ENCODE results near the gene PCSK5.
"Not testable (repeated sequence)": the region's sequence is repeated elsewhere in the genome, so short reads cannot be mapped to it uniquely, and the experiment has no call there.

Gene PCSK5

DNA sequence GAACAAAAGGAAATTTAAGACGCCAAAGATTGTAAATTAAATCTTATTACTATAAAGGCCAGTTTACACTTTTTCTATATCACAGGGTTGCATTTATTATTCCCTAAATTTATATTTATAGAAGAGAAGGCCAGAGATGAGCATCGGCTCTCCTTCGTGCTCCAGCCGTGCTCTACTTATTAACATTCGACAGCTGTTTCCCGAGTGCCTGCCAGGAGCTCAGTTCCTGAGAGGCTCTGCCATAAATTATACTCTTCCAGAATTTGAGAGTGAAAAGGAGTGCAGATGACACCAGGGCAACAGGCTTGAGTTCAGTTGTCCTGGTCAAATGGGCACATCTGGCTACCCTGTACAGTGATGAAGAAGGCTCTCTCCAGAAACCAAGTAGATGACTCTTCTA lies 70.1 kb downstream of the PCSK5 start:
- peaks cover 9% of the 10 kb centered on the region for H3K4me1 Mint-ChIP-seq
- no peak overlapping the region for H3K27ac Mint-ChIP-seq
- no peak for ATAC-seq
- H3K4me3 Mint-ChIP-seq = no peak overlapping the region
- DNase-seq (ENCODE audit: low spot score in 2 of 2) = no peak
- H3K36me3 Mint-ChIP-seq = no peaks in the 10 kb centered on the region
- H3K9me3 Mint-ChIP-seq = no peaks in the 10 kb centered on the region

DNA sequence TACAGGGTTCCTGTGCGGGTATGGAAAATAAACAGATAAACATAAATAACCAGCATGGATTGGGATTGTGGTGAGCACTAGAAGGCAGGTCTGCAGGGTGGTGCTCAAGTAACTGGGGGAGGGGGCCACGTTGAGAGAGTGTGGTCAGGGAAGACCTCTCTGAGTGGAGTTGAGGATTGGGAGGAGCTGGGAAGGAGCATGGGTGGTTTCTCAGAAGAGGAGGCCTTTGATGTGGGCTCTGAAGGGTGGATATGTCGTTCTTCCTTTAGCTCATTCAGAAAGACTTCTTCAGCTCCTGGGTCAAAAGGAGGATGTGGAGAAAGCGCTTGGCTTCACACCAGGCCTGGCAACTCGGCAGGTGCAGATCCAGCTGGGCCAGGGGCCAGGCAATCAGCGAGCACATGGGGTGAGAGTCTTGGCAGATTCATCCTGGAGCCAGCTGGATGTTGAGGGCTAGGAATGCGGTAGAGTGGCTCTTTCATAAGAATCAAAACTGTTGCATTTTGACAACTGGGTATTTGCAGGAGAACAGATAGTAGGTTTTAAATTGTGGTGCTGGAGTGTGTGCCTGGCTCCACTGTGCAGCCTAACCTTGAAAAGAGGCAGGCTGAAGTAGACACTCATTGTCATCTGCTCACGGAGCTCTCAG lies 71.7 kb downstream of the PCSK5 start:
- H3K36me3 Mint-ChIP-seq = no peaks in the 10 kb centered on the region
- DNase-seq (ENCODE audit: low spot score in 2 of 2) (no peak), ATAC-seq (no peak)
- no peak overlapping the region for H3K27ac Mint-ChIP-seq
- H3K9me3 Mint-ChIP-seq = no peaks in the 10 kb centered on the region
- no peak overlapping the region for H3K4me3 Mint-ChIP-seq
- H3K4me1 Mint-ChIP-seq = peaks cover 9% of the 10 kb centered on the region

DNA sequence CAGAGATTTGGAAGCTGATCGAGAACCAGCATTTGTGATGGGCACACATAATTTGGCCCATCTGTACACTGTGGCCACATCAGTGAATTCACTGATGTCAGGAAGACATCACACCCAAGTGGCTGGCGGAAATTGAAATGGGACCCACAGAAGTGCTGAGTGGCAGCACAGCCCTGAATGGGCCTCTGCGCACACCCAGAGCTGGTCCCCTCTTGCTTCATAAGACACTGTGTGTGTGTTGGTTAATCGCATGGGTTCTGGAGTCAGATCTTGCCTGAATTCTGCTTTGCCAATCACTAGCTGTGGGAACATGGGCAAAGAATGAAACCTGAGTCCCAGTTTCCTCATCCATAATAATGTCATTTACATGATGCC lies 72.2 kb downstream of the PCSK5 start:
- DNase-seq (ENCODE audit: low spot score in 2 of 2) (no peak), ATAC-seq (no peak)
- no peak overlapping the region for H3K4me3 Mint-ChIP-seq
- peaks cover 9% of the 10 kb centered on the region for H3K4me1 Mint-ChIP-seq
- no peak overlapping the region for H3K27ac Mint-ChIP-seq
- no peaks in the 10 kb centered on the region for H3K9me3 Mint-ChIP-seq
- no peaks in the 10 kb centered on the region for H3K36me3 Mint-ChIP-seq

DNA sequence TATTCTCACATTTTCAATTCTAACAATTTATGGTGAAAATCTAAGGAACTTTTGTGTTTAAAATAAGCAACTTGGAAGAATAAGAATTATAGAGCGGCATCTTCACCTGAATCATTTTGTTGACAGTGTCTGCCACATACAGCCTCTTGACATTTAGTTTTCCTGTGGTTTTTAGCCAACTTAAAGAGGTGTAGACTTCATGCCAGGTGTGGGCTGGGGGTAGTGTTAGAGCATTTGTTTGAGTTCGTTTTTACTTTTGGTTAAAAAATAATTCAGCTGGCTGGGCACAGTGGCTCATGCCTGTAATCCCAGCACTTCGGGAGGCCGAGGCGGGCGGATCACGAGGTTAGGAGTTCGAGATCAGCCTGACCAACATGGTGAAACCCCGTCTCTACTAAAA lies 72.8 kb downstream of the PCSK5 start:
- H3K36me3 Mint-ChIP-seq; ATAC-seq; H3K4me1 Mint-ChIP-seq; H3K9me3 Mint-ChIP-seq; H3K27ac Mint-ChIP-seq; DNase-seq (ENCODE audit: low spot score in 2 of 2); H3K4me3 Mint-ChIP-seq: not testable (repeated sequence)

DNA sequence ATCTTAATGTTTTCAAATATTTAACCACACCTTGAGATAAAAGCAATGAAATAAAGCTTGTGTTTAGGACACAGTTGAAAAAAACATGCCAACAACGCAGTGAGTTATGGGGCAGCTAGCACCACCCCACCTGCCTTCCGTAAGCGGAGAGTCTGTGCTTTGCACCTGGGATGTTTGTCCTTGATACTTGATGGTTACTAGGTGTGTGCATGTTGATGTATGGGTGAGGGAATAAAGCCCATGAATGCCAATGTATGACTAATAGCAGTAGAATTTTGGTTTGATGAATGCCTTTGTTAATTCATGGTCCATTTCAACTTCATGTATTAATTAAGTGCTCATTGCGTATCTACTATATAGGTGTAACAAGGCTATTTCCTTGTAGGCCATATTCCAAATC lies 74.0 kb downstream of the PCSK5 start:
- Mint-ChIP-seq H3K27ac (no peak overlapping the region), H3K9me3 (peaks cover 2% of the 10 kb centered on the region), H3K4me3 (no peak overlapping the region), H3K4me1 (peaks cover 9% of the 10 kb centered on the region), H3K36me3 (no peaks in the 10 kb centered on the region)
- no peak for DNase-seq (ENCODE audit: low spot score in 2 of 2)
- ATAC-seq = no peak

DNA sequence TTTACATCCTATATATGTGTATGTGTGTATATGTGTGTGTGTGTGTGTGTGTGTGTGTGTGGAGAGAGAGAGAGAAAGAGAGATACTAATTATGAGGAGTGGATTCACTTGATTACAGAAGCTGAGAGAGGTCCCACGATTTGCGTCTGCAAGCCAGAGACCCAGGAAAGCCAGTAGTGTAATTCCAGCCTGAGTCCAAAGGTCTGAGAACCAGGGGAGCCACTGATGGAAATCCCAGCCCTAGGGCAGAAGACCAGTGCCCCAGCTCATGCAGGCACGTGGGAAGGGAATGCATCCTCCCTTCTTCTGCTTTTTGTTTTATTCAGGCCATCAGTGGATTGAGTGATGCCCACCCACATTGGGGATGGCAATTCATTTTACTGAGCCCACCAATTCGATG lies 74.8 kb downstream of the PCSK5 start:
- no peak overlapping the region for H3K4me3 Mint-ChIP-seq

DNA sequence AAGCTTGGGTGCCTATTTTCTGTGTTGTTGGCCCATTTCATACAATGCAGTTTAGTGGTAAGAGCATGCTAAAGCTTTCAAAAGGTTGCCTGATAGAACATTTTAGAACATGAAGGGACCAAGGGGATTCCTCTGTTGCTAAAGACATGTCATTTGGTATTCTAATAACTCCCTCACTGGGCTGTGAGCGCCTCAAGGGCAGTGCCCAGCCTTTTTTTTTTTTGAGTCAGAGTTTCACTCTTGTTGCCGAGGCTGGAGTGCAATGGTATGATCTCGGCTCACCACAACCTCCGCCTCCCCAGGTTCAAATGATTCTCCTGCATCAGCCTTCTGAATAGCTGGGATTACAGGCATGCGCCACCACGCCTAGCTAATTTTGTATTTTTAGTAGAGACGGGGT lies 77.1 kb downstream of the PCSK5 start:
- H3K27ac Mint-ChIP-seq = no peak overlapping the region
- ATAC-seq = no peak
- peaks cover 2% of the 10 kb centered on the region for H3K9me3 Mint-ChIP-seq
- H3K4me1 Mint-ChIP-seq = no peaks in the 10 kb centered on the region
- DNase-seq (ENCODE audit: low spot score in 2 of 2) = no peak
- no peaks in the 10 kb centered on the region for H3K36me3 Mint-ChIP-seq
- no peak overlapping the region for H3K4me3 Mint-ChIP-seq

More for the DNA sequence above, 74.8 kb downstream of the PCSK5 start:
- DNase-seq (ENCODE audit: low spot score in 2 of 2) (no peak), ATAC-seq (no peak)
- Mint-ChIP-seq H3K27ac (no peak overlapping the region), H3K9me3 (peaks cover 2% of the 10 kb centered on the region), H3K36me3 (no peaks in the 10 kb centered on the region), H3K4me1 (peaks cover 9% of the 10 kb centered on the region)

DNA sequence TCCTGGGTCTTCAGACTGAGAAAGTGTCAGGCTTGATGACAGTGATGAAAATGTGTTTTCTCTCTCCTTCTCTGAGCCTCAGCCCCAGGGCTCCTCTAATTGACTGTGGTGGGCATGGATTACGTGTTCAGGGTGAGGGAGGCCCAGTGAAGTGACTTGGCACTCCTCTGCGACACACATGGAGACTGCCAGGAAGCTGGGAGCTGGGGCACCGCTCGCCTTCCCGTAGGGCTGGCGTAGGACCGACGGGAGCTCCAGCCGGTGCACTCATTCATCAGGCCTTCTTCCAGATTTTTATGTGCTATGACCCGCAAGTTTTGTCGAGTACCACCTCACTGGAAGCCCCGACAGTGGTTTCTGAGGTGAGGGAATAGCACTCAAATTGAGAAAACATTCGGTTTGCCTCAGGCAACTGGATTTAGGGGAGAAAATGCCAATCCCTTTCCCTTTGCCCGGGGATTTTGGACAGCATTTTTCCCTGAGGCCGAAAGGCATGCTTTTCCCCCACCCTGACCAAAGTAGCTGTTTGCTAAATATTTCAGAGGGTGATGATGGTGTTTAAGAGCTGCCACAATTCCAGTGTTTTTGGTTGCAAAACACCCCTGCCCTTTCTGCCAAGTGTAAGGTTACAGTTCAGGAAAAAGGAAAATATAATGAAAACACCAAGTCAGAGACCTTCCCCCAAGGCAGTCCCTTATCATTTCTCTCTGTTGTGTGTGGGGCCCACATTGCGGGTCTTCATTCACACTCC lies 83.7 kb downstream of the PCSK5 start:
- Mint-ChIP-seq H3K9me3 (no peaks in the 10 kb centered on the region), H3K4me3 (no peak overlapping the region), H3K27ac (no peak overlapping the region), H3K4me1 (no peaks in the 10 kb centered on the region), H3K36me3 (no peaks in the 10 kb centered on the region)
- DNase-seq (ENCODE audit: low spot score in 2 of 2) (no peak), ATAC-seq (no peak)

DNA sequence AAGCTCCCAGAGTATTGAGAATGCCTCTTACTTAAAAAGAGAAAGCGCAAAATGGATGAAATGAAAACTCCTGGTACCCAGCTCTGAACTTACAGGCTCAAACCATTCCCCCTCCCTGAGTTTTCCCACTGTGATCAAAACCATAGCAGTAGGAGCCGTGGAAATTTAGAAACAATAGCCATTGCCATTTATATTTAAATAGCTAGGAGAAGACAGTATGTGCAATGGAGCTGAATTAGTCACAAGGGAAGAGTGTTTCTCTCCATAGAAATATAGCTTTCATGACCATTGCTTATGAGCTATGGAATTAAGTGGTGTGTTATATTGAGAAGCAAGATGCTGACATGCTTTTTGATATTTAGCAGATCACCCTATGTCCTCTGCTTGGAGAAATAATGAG lies 84.6 kb downstream of the PCSK5 start:
- Mint-ChIP-seq H3K36me3 (no peaks in the 10 kb centered on the region), H3K9me3 (no peaks in the 10 kb centered on the region), H3K27ac (no peak overlapping the region), H3K4me1 (no peaks in the 10 kb centered on the region), H3K4me3 (no peak overlapping the region)
- DNase-seq (ENCODE audit: low spot score in 2 of 2) (no peak), ATAC-seq (no peak)

DNA sequence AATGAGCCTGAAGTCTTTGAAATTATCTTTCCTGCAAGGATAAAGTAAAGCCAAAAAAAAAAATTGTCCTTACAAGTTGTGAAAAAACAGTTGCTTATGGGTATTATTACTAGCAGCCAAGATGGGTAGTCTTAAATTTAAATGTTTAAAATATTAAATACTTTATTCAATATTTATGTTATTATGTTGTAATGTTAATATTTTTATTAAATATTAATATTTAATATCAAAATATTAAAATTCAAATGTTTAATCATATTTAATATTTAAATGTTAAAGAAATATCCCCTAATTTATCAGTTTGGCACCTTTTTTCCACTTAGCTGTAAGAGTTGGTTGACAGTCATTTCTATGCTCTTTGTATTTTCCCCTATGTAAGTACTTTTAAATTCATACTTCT lies 86.1 kb downstream of the PCSK5 start:
- no peaks in the 10 kb centered on the region for H3K4me1 Mint-ChIP-seq
- H3K27ac Mint-ChIP-seq = no peak overlapping the region
- H3K36me3 Mint-ChIP-seq = no peaks in the 10 kb centered on the region
- no peak overlapping the region for H3K4me3 Mint-ChIP-seq
- DNase-seq (ENCODE audit: low spot score in 2 of 2) (no peak), ATAC-seq (no peak)
- no peaks in the 10 kb centered on the region for H3K9me3 Mint-ChIP-seq

DNA sequence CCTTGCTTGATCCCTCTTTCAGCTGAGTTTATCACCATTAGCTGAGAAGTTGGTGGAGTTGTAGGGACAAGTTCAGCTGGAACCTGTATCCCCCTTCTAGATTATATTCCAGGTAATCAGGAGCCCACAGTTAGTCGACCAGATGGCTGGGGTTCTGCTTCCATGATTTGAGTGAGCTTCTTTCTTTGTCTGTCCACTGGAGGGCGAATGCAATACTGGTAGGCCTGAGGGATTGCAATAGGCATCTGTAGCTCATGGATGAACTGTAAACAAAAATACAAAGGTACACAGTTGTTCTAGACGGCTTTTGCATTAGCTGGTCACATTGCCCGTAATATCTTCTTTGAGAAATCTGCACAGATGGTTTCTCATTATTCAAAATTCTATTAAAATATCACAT lies 88.9 kb downstream of the PCSK5 start:
- Mint-ChIP-seq H3K4me1 (no peaks in the 10 kb centered on the region), H3K9me3 (no peaks in the 10 kb centered on the region), H3K27ac (no peak overlapping the region), H3K36me3 (no peaks in the 10 kb centered on the region), H3K4me3 (no peak overlapping the region)
- no peak for ATAC-seq
- no peak for DNase-seq (ENCODE audit: low spot score in 2 of 2)

DNA sequence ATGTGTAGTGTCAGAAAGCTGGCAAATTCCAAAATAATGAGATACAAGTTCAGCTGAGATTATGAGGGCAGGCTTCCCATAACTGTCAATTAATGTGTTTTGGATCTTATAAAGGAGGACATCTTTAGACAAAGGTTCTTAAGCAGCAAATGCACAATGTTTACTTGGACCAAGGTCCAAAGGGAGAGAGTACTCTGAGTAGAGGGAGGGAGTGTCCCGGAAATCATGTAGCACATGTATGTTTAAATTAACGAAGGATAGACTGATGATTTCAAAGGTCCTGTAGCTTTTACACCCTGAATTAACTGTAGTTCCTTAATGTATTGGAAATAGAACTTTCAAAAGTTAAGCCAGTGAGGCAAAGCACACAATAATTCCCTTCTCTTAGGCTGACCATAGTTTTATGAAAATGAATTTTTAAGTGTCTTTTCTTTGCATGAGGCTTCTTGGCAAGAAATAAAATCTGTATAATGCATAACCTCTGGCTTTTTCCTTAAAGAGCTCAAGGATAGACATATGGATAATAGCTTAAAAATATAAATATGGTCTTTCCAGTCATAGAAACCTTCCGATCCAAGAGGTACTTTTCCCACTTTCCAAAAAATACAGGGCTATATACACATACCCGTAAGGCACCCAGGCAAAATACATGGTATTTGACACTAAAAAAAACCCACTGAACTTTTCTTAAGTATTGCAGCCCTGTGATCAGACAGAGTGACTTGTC lies 93.0 kb downstream of the PCSK5 start:
- H3K27ac Mint-ChIP-seq = no peak overlapping the region
- DNase-seq (ENCODE audit: low spot score in 2 of 2) = no peak
- no peaks in the 10 kb centered on the region for H3K4me1 Mint-ChIP-seq
- no peak for ATAC-seq
- H3K36me3 Mint-ChIP-seq = no peaks in the 10 kb centered on the region
- H3K9me3 Mint-ChIP-seq = no peaks in the 10 kb centered on the region
- no peak overlapping the region for H3K4me3 Mint-ChIP-seq

DNA sequence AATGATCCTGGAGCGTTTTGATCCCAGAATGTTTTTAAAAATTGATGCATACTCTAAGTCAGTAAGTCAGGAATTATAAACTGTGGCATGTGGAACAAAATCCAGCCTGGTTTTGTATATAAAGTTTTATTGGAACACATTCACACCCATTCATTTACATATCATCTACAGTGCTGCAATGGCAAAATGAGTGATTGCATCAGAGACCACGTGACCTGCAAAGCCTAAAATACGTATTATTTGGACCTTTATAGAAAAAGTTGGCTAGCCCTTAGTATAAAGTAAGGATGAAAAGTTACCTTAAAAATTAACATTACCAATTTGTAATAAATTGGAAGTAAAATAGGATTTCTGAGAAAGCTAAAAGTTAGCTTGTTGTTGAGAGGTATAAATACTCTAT lies 95.0 kb downstream of the PCSK5 start:
- no peak for ATAC-seq
- Mint-ChIP-seq H3K36me3 (no peaks in the 10 kb centered on the region), H3K4me3 (no peak overlapping the region), H3K4me1 (no peaks in the 10 kb centered on the region), H3K27ac (no peak overlapping the region), H3K9me3 (no peaks in the 10 kb centered on the region)
- DNase-seq (ENCODE audit: low spot score in 2 of 2) = no peak

DNA sequence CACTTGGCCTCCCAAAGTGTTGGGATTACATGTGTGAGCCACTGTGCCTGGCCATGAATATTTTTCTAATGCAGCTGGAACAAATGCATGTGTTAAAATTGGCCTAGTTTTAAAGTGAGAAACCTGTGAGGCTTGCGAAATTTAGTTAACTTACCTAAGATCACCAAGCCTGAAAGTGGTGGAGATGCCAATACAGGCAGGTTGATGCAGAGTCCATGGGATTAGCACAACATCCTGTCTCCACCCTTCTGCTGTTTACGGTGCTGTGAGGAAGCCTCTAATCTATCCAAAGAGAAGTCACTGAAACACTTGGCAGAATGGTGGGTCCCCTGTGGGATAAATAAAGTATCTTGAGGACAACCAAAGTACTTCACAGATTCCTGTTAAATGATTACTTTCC lies 98.2 kb downstream of the PCSK5 start:
- no peaks in the 10 kb centered on the region for H3K36me3 Mint-ChIP-seq
- no peaks in the 10 kb centered on the region for H3K9me3 Mint-ChIP-seq
- ATAC-seq = no peak
- H3K27ac Mint-ChIP-seq = no peak overlapping the region
- no peak overlapping the region for H3K4me3 Mint-ChIP-seq
- no peaks in the 10 kb centered on the region for H3K4me1 Mint-ChIP-seq
- DNase-seq (ENCODE audit: low spot score in 2 of 2) = no peak

DNA sequence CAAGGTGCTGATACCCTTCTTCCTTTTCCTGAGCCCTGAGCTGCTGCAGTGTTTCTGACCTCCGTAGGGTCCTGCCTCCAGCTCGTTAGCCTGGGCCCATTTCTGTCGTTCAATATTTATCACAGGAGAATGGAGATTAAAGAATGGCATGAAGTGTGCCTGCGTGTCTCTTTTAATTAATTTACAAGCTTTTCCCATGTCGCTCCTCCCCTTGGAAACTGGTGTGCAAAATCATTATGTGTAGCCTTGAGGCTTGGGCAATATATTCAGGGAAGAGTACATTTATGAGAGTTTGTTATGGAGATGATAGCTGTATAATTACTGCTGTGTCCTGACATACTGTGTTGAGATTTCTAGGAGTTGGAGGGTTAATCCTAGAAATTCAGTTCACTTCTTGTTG lies 99.7 kb downstream of the PCSK5 start:
- no peak overlapping the region for H3K4me3 Mint-ChIP-seq
- H3K4me1 Mint-ChIP-seq = no peaks in the 10 kb centered on the region
- no peak for ATAC-seq
- no peaks in the 10 kb centered on the region for H3K36me3 Mint-ChIP-seq
- DNase-seq (ENCODE audit: low spot score in 2 of 2) = no peak
- H3K27ac Mint-ChIP-seq = no peak overlapping the region
- H3K9me3 Mint-ChIP-seq = peaks cover 7% of the 10 kb centered on the region
